Neural cell (in vitro differentiated cells): ENCODE measurements around the gene CDKL1. TPM values are rescaled to one million over a fixed set of nuclear protein-coding genes. Genes with fewer than 3 reads are reported as not detected.
"Not testable (repeated sequence)": the region's sequence is repeated elsewhere in the genome, so short reads cannot be mapped to it uniquely, and the experiment has no call there.

Experiments used
- H2AFZ ChIP-seq: fragments of 200-600, 300-800 bp; sonication (generic), shearing (Covaris generic); 2 replicates; pipeline ENCODE4 v1.6.0; 2014; ENCODE audit warnings: low read depth, mild to moderate bottlenecking, antibody characterized with exemption, low read length, moderate library complexity
- H3F3A ChIP-seq: fragments of 200-600 bp; shearing (Covaris generic); 2 replicates; pipeline ENCODE4 v1.6.1; 2016; ENCODE audit warnings: mild to moderate bottlenecking, moderate library complexity, mixed read lengths, antibody characterized with exemption, low read length; ENCODE audit not compliant: insufficient read depth, poor library complexity, severe bottlenecking
- H3K27ac ChIP-seq: fragments of 200-600, 300-800 bp; sonication (generic), shearing (Covaris generic); 2 replicates; pipeline ENCODE4 v1.5.1; 2014; ENCODE audit warnings: mild to moderate bottlenecking, low read length, moderate library complexity
- H3K27me3 ChIP-seq: fragments of 300-800, 200-600 bp; sonication (generic), shearing (Covaris generic); 2 replicates; pipeline ENCODE4 v1.6.0; 2014; ENCODE audit warnings: mild to moderate bottlenecking, low read depth, low read length, moderate library complexity; ENCODE audit not compliant: insufficient read depth
- H3K36me3 ChIP-seq: fragments of 300-800, 200-600 bp; sonication (generic), shearing (Covaris generic); 2 replicates; pipeline ENCODE4 v1.5.1; 2014; ENCODE audit warnings: mild to moderate bottlenecking, antibody characterized with exemption, low read length, moderate library complexity; ENCODE audit not compliant: insufficient read depth
- H3K4me2 ChIP-seq: fragments of 300-800, 200-600 bp; sonication (generic), shearing (Covaris generic); 2 replicates; pipeline ENCODE4 v1.6.0; 2014; ENCODE audit warnings: mild to moderate bottlenecking, low read length
- H3K4me3 ChIP-seq: fragments of 300-800, 200-600 bp; sonication (generic), shearing (Covaris generic); 2 replicates; pipeline ENCODE4 v1.5.1; 2014; ENCODE audit warnings: mild to moderate bottlenecking, low read length, moderate library complexity
- H3K79me2 ChIP-seq: fragments of 200-600 bp; shearing (Covaris generic); replicated peaks from 2 replicates; pipeline ENCODE4 v1.6.0; 2014; ENCODE audit warnings: mild to moderate bottlenecking, low read length, moderate library complexity; ENCODE audit not compliant: insufficient read depth
- H3K9ac ChIP-seq: fragments of 300-800, 200-600 bp; sonication (generic), shearing (Covaris generic); 2 replicates; pipeline ENCODE4 v1.6.1; 2016; ENCODE audit warnings: mild to moderate bottlenecking, low read length, mixed read lengths
- H3K9me2 ChIP-seq: fragments of 200-600 bp; shearing (Covaris generic); 2 replicates; pipeline ENCODE4 v1.6.1; 2016; ENCODE audit warnings: mild to moderate bottlenecking, low read length, mixed read lengths; ENCODE audit not compliant: insufficient read depth
- H3K9me3 ChIP-seq: fragments of 200-600, 300-800 bp; sonication (generic), shearing (Covaris generic); 2 replicates; pipeline ENCODE4 v1.6.1; 2016; ENCODE audit warnings: mild to moderate bottlenecking, mixed run types, low read length, moderate library complexity, mixed read lengths
- H4K20me1 ChIP-seq: fragments of 200-600 bp; shearing (Covaris generic); 2 replicates; pipeline ENCODE4 v1.6.1; 2016; ENCODE audit warnings: mild to moderate bottlenecking, mixed run types; ENCODE audit not compliant: insufficient read depth
- CTCF ChIP-seq: fragments of 450-650 bp; IDR thresholded peaks from 2 replicates; pipeline ENCODE4 v1.5.1; 2014; ENCODE audit warnings: antibody characterized with exemption, mild to moderate bottlenecking, moderate library complexity; ENCODE audit not compliant: poor library complexity, severe bottlenecking
- EP300 ChIP-seq: fragments of 450-650 bp; conservative IDR thresholded peaks from 2 replicates; pipeline ENCODE4 v1.6.1; 2014; ENCODE audit warnings: antibody characterized with exemption, mild to moderate bottlenecking, moderate library complexity; ENCODE audit not compliant: poor library complexity, severe bottlenecking
- EZH2 ChIP-seq: fragments of 200-600, 300-800 bp; shearing (Covaris generic), sonication (generic); IDR thresholded peaks from 2 replicates; pipeline ENCODE4 v1.6.1; 2014; ENCODE audit warnings: antibody characterized with exemption, low read length, borderline replicate concordance, mild to moderate bottlenecking; ENCODE audit not compliant: insufficient read depth, poor library complexity, severe bottlenecking
- MXI1 ChIP-seq: fragments of 450-650 bp; conservative IDR thresholded peaks from 2 replicates; pipeline ENCODE4 v1.6.1; 2014; ENCODE audit warnings: antibody characterized with exemption, mild to moderate bottlenecking; ENCODE audit not compliant: poor library complexity, severe bottlenecking
- POLR2AphosphoS5 ChIP-seq: IDR thresholded peaks from 2 replicates; pipeline ENCODE4 v1.6.1; 2012
- RAD21 ChIP-seq: fragments of 450-650 bp; conservative IDR thresholded peaks from 2 replicates; pipeline ENCODE4 v1.6.1; 2014; ENCODE audit warnings: antibody characterized with exemption, mild to moderate bottlenecking, moderate library complexity
- REST ChIP-seq: IDR thresholded peaks from 2 replicates; pipeline ENCODE4 v1.6.1; 2012; ENCODE audit warnings: borderline replicate concordance
- SMC3 ChIP-seq: fragments of 450-650 bp; conservative IDR thresholded peaks from 2 replicates; pipeline ENCODE4 v1.6.1; 2014; ENCODE audit warnings: antibody characterized with exemption, mild to moderate bottlenecking, moderate library complexity; ENCODE audit not compliant: poor library complexity
- TAF1 ChIP-seq: IDR thresholded peaks from 2 replicates; pipeline ENCODE4 v1.6.1; 2012; ENCODE audit warnings: low read depth
- polyA plus RNA-seq: library from polyadenylated mRNA; depleted of rRNA; stranded (reverse); fragments of >200 nt; gene quantifications from 2 replicates; pipeline ENCODE4 v1.2.3, GENCODE V29; 2014

CDKL1 gene
- polyA plus RNA-seq, 1 donor from 2014 or later: 3.1 TPM

- no peak overlapping the region for H3K27ac ChIP-seq
These were observed 39.6 kb downstream of the CDKL1 start for GRCh38 chr14:50357124-50357523.

GRCh38 chr14:50356283-50356682, 40.4 kb downstream of the CDKL1 start:
- H3K4me2 ChIP-seq: not testable (repeated sequence)

More at GRCh38 chr14:50357124-50357523, 39.6 kb downstream of the CDKL1 start:
- no peaks in the 10 kb centered on the region for H3K27me3 ChIP-seq
- no peaks in the 10 kb centered on the region for H3K79me2 ChIP-seq
- TF ChIP-seq TAF1: no peak
- TF ChIP-seq EP300: no peak
- TF ChIP-seq SMC3: no peak
- no peak for TF ChIP-seq CTCF
- TF ChIP-seq MXI1: no peak
- no peak for TF ChIP-seq EZH2
- TF ChIP-seq REST: no peak
- no peak for TF ChIP-seq POLR2AphosphoS5
- no peak for TF ChIP-seq RAD21
- H3K9me2 ChIP-seq: no peaks in the 10 kb centered on the region
- no peaks in the 10 kb centered on the region for H3K36me3 ChIP-seq
- no peak overlapping the region for H3K4me3 ChIP-seq
- H4K20me1 ChIP-seq: no peaks in the 10 kb centered on the region
- no peak overlapping the region for H2AFZ ChIP-seq
- H3K4me2 ChIP-seq: no peak overlapping the region
- H3F3A ChIP-seq: no peaks in the 10 kb centered on the region
- H3K9me3 ChIP-seq: no peaks in the 10 kb centered on the region
- no peak overlapping the region for H3K9ac ChIP-seq

GRCh38 chr14:50355692-50356091, 41.0 kb downstream of the CDKL1 start:
- H3K9me3 ChIP-seq: no peaks in the 10 kb centered on the region
- no peak overlapping the region for H3K9ac ChIP-seq
- H3K4me3 ChIP-seq: no peak overlapping the region
- no peaks in the 10 kb centered on the region for H3K9me2 ChIP-seq
- no peaks in the 10 kb centered on the region for H3K79me2 ChIP-seq
- H2AFZ ChIP-seq: no peak overlapping the region
- H3K4me2 ChIP-seq: no peak overlapping the region
- H3K36me3 ChIP-seq: no peaks in the 10 kb centered on the region
- no peak for TF ChIP-seq SMC3
- TF ChIP-seq CTCF: no peak
- TF ChIP-seq TAF1: no peak
- TF ChIP-seq EP300: no peak
- no peak for TF ChIP-seq POLR2AphosphoS5
- TF ChIP-seq REST: no peak
- no peak for TF ChIP-seq RAD21
- TF ChIP-seq MXI1: no peak
- no peak for TF ChIP-seq EZH2
- H3K27me3 ChIP-seq: no peaks in the 10 kb centered on the region
- no peaks in the 10 kb centered on the region for H3F3A ChIP-seq
- H3K27ac ChIP-seq: no peak overlapping the region
- H4K20me1 ChIP-seq: no peaks in the 10 kb centered on the region

More at GRCh38 chr14:50356283-50356682, 40.4 kb downstream of the CDKL1 start:
- H3K9me3 ChIP-seq, H3F3A ChIP-seq, H3K9ac ChIP-seq, H4K20me1 ChIP-seq, H3K79me2 ChIP-seq, H3K36me3 ChIP-seq, H3K9me2 ChIP-seq, H2AFZ ChIP-seq, H3K27me3 ChIP-seq, H3K27ac ChIP-seq, H3K4me3 ChIP-seq: not testable (repeated sequence)
